Measurements from ENCODE around the gene CFAP161. TPM values are rescaled to one million over a fixed set of nuclear protein-coding genes. Genes with fewer than 3 reads are reported as not detected.

The CFAP161 gene
- total RNA-seq, 4 donors from 2014 or later = 6.6 TPM; not detected in 3

DNA sequence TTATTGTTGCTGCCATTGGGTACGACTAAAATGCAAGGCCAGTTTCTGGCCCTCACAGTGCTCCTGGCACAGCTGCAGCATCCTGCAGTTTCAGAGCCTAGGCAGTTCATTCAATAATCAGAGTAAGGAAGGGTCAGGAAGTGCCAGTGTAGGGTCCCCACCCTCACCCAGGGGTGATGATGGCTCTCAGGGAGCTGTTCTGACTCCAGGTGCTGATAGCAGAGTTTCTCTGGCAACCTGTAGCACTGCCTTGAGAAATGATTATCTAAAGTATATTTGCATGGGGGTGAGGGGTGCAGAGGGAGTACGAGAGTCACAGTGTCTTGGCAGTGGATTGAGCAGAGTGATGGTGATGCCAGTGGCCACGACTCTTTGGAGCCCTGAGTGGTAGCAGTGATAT lies 47.1 kb downstream of the CFAP161 start:
- TF ChIP-seq POLR2A (IDR thresholded peaks at IDR 0.05) = no peak
- TF ChIP-seq, protein P1, sequence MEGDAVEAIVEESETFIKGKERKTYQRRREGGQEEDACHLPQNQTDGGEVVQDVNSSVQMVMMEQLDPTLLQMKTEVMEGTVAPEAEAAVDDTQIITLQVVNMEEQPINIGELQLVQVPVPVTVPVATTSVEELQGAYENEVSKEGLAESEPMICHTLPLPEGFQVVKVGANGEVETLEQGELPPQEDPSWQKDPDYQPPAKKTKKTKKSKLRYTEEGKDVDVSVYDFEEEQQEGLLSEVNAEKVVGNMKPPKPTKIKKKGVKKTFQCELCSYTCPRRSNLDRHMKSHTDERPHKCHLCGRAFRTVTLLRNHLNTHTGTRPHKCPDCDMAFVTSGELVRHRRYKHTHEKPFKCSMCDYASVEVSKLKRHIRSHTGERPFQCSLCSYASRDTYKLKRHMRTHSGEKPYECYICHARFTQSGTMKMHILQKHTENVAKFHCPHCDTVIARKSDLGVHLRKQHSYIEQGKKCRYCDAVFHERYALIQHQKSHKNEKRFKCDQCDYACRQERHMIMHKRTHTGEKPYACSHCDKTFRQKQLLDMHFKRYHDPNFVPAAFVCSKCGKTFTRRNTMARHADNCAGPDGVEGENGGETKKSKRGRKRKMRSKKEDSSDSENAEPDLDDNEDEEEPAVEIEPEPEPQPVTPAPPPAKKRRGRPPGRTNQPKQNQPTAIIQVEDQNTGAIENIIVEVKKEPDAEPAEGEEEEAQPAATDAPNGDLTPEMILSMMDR (IDR thresholded peaks at IDR 0.05) = no peak
- Histone ChIP-seq H3K4me3 (no peak overlapping the region), H3K36me3 (no peaks in the 10 kb centered on the region), H3K4me1 (no peaks in the 10 kb centered on the region), H3K27ac (no peak overlapping the region), H3K9me3 (no peaks in the 10 kb centered on the region), H3K27me3 (no peaks in the 10 kb centered on the region)
- no peak for DNase-seq

DNA sequence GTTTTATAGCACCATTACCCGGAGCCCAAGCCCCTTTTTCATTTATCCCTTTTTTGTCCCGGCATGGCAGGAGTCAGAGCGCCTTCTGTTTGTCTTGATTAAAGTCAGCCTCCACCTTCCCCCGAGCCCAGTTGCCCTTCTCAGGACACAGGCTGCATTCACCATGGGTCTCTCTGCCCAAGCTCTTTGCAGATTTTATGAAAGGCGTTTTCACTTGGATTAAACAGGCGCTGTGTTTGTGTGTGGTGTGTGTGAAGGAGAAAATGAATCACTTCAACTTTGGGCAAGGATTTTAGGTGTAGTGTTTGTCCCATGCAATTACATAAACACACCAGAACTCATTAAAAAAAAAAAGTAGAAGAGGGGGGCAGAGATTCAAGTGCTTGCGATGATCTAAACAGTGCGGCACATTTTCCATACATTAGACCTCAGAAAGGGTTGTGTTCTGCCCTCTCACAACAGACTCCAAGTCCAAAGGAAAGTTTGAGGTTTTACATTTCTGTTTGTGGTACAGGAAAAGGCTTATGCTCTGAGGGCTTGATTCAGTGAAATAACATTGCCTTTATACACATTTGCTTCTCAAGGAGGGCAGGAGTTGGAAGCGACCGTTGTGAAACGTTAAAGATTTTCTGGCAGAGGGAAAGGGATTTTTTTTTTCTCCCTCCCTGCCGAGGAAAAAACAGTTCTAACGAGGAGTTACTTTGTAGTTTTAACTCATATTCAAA lies 48.1 kb downstream of the CFAP161 start:
- Histone ChIP-seq H3K36me3 (no peaks in the 10 kb centered on the region), H3K4me3 (peak overlapping the region in 3 of 4 donors; percentile 16 to 31 (median 22)), H3K9me3 (no peaks in the 10 kb centered on the region), H3K4me1 (no peaks in the 10 kb centered on the region), H3K27me3 (no peaks in the 10 kb centered on the region), H3K27ac (peak overlapping the region in 2 of 4 donors; percentile 31 to 40)
- TF ChIP-seq, protein P1 (IDR thresholded peaks at IDR 0.05) = no peak
- no peak for TF ChIP-seq POLR2A (IDR thresholded peaks at IDR 0.05)
- no peak for DNase-seq

DNA sequence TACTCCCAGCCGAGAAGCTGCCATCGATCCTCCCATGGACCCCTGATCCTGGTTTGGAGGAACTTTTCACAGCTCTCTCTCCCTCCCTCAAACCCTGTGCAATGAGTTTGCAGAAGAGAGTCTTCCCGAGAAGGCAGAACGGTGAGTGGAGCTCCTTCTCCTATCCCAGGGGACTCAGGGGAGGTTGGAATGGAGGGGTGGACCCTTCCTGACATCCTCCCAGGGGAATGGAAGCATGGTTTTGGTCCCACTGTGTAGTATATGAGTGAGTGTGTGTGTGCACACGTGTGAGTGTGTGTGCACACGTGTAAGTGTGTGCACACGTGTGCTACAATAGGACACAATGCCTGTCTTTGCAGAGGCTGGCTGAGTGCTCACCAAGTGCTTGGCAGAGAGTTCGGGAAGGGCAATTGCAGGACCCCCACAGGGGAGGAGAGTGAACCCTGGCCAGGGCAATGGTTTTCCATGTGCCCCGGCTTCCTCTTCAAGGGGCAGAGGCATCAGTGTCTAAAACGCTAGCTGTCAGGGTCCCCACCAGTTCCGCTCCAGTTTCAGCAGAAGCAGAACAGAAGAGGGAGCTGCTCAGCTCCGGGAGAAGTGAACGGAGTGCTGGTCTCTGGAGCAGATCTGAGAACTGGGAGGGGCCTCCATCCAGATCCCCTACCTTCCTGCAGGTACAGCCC lies 48.8 kb downstream of the CFAP161 start:
- peak overlapping the region in 2 of 4 donors; percentile 31 to 40 for H3K27ac ChIP-seq
- no peaks in the 10 kb centered on the region for H3K36me3 ChIP-seq
- TF ChIP-seq POLR2A (IDR thresholded peaks at IDR 0.05) = no peak
- TF ChIP-seq, protein P1 (IDR thresholded peaks at IDR 0.05) = no peak
- no peaks in the 10 kb centered on the region for H3K4me1 ChIP-seq
- H3K27me3 ChIP-seq = no peaks in the 10 kb centered on the region
- DNase-seq = no peak
- H3K4me3 ChIP-seq = peak overlapping the region; percentile 9 to 31 (median 19)
- no peaks in the 10 kb centered on the region for H3K9me3 ChIP-seq

DNA sequence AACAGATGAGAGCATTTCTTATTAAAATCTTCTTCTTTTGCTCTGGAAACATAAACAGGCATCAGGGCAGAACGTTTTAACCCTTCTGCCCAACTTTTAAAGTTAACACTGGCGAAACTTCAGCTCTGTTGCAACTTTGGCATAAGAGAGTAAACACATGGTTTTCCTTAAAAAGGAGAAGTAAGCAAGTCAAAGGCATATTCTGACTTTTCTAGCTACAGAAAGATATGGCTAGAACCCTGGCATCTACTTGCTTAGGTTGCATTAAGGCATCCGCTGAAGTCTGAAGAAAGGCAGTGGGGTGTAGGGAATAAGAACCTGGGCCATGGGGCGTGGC lies 49.3 kb downstream of the CFAP161 start:
- H3K27me3 ChIP-seq = no peaks in the 10 kb centered on the region
- no peak for DNase-seq
- H3K27ac ChIP-seq = peak overlapping the region in 2 of 4 donors; percentile 31 to 40
- peak overlapping the region in 2 of 4 donors; percentile 22 to 31 for H3K4me3 ChIP-seq
- no peaks in the 10 kb centered on the region for H3K9me3 ChIP-seq
- no peaks in the 10 kb centered on the region for H3K4me1 ChIP-seq
- TF ChIP-seq POLR2A (IDR thresholded peaks at IDR 0.05) = no peak
- TF ChIP-seq, protein P1 (IDR thresholded peaks at IDR 0.05) = no peak
- no peaks in the 10 kb centered on the region for H3K36me3 ChIP-seq

GRCh38 chr15:81184188-81184587 lies 50.1 kb downstream of the CFAP161 start:
- H3K27ac ChIP-seq = no peak overlapping the region
- no peaks in the 10 kb centered on the region for H3K9me3 ChIP-seq
- no peaks in the 10 kb centered on the region for H3K36me3 ChIP-seq
- H3K27me3 ChIP-seq = no peaks in the 10 kb centered on the region
- no peak for TF ChIP-seq POLR2A (IDR thresholded peaks at IDR 0.05)
- TF ChIP-seq, protein P1 (IDR thresholded peaks at IDR 0.05) = no peak
- DNase-seq = no peak
- H3K4me3 ChIP-seq = no peak overlapping the region
- H3K4me1 ChIP-seq = no peaks in the 10 kb centered on the region

All from Peyer's patch (tissue), 4 donors.